Spleen (tissue), 11 donors: ENCODE data around the gene PTPRN2. TPM values are rescaled to one million over a fixed set of nuclear protein-coding genes. Genes with fewer than 3 reads are reported as not detected.

Experiments used
- DNase-seq: peaks from one replicate; pipeline ENCODE4 v3.0.0-alpha.2; 2020
- H3K27ac ChIP-seq, 8 donors: fragments of 200-600 bp; sonication (generic) in 7 of 8; 1 replicate in 4 of 8; 2 replicates in 4 of 8; pipeline versions ENCODE4 v1.5.0 to v1.8.0; 2016 to 2021; ENCODE audit warnings: inconsistent platforms in 4 of 8, mild to moderate bottlenecking in 4 of 8, moderate library complexity in 1 of 8
- H3K27me3 ChIP-seq, 7 donors: fragments of 200-600 bp; sonication (generic) in 6 of 7; replicated peaks in 1 of 7; 1 replicate in 4 of 7; 2 replicates in 3 of 7; pipeline versions ENCODE4 v1.5.0 to v1.8.0; 2016 to 2021; ENCODE audit warnings: inconsistent platforms in 3 of 7, mild to moderate bottlenecking in 1 of 7
- H3K36me3 ChIP-seq, 6 donors: fragments of 200-600 bp; sonication (generic) in 5 of 6; 1 replicate in 4 of 6; 2 replicates in 2 of 6; pipeline versions ENCODE4 v1.5.0 to v1.8.0; 2016 to 2021; ENCODE audit warnings: inconsistent platforms in 2 of 6
- H3K4me1 ChIP-seq, 6 donors: fragments of 200-600 bp; sonication (generic) in 5 of 6; 1 replicate in 3 of 6; 2 replicates in 3 of 6; pipeline versions ENCODE4 v1.5.0 to v1.8.0; 2016 to 2021; ENCODE audit warnings: inconsistent platforms in 3 of 6
- H3K4me3 ChIP-seq, 8 donors: fragments of 200-600 bp; sonication (generic) in 7 of 8; 1 replicate in 4 of 8; 2 replicates in 4 of 8; pipeline versions ENCODE4 v1.5.0 to v1.8.0; 2016 to 2021; ENCODE audit warnings: inconsistent platforms in 4 of 8, mild to moderate bottlenecking in 4 of 8, moderate library complexity in 2 of 8
- H3K9me3 ChIP-seq, 8 donors: fragments of 200-600 bp; sonication (generic) in 7 of 8; 1 replicate in 4 of 8; 2 replicates in 4 of 8; pipeline versions ENCODE4 v1.5.0 to v1.8.0; 2016 to 2021; ENCODE audit warnings: inconsistent platforms in 4 of 8
- CTCF ChIP-seq, 11 experiments: fragments of 200-600 bp in 7 of 11; fragments of 450-650 bp in 4 of 11; sonication (generic) in 4 of 11; IDR thresholded peaks in 8 of 11; conservative IDR thresholded peaks in 3 of 11; 1 replicate in 7 of 11; 2 replicates in 4 of 11; pipeline versions ENCODE4 v1.4.0 to v1.8.0; 2016 to 2021; ENCODE audit warnings: antibody characterized with exemption in 11 of 11, inconsistent platforms in 4 of 11, mild to moderate bottlenecking in 1 of 11
- POLR2A ChIP-seq, 3 donors: fragments of 450-650 bp; IDR thresholded peaks; one replicate each; pipeline ENCODE4 v1.5.1; 2017; ENCODE audit warnings: antibody characterized with exemption in 3 of 3, mild to moderate bottlenecking in 1 of 3
- POLR2AphosphoS5 ChIP-seq, 3 donors: sonication (generic); formaldehyde crosslinking; IDR thresholded peaks; one replicate each; pipeline ENCODE4 v1.5.1; 2017; ENCODE audit warnings: antibody characterized with exemption in 3 of 3
- WGBS, 5 donors: extraction: QIAGEN DNeasy Blood & Tissue Kit in 3 of 5; methylation state at CpG; one replicate each; pipeline versions ENCODE4 v1.1.5 to v1.1.7; 2013 to 2018; 5-methylcytosine and 5-hydroxymethylcytosine counted together
- intact Hi-C: fragments of 100-400 bp; cut with DNase I; formaldehyde crosslinking; loops from one replicate; pipeline ENCODE4 v1.15.0; 2023; ENCODE audit warnings: low total_unique reads
- polyA plus RNA-seq, 3 donors: library from polyadenylated mRNA; stranded (reverse); fragments of 200-250 nt; gene quantifications; one replicate each; pipeline ENCODE4 v1.2.1, GENCODE V29; 2013
- total RNA-seq, 7 donors: library from RNA; depleted of rRNA in 3 of 7; stranded (reverse); fragments of >200 nt in 3 of 7; fragmentation: NEBNext Ultra II Directional in 4 of 7; extraction: Animal tissue kit (Norgen Biotek cat#: 25700) in 4 of 7; gene quantifications; one replicate each; pipeline versions ENCODE4 v1.1.0 to v1.2.1, GENCODE V29; 2016 to 2021
- donor health status: healthy with polysubstance abuse.
- donor health status: DM: no; HTN: no; CAD: no; lungs with moderate emphysema.
- donor health status: DM: no; HTN: no; CAD: no.
- donor health status: Bipolar disorder and iron deficiency.
- donor health status: healthy.
- donor health status: DM: no; HTN: no; CAD: no.
- donor health status: DM: yes; HTN: yes; CAD: no.

PTPRN2 gene
- total and polyA plus RNA-seq, 10 donors = 7.0 to 22.8 (median 16.8) TPM

- Histone ChIP-seq H3K9me3 (no peaks in the 10 kb centered on the region), H3K27ac (no peak overlapping the region), H3K27me3 (peaks cover 0 to 5% (median 0%) of the 10 kb centered on the region in 7 donors), H3K36me3 (no peaks in the 10 kb centered on the region), H3K4me3 (no peak overlapping the region), H3K4me1 (no peaks in the 10 kb centered on the region)
- intact Hi-C loops = no loop called here
- DNase-seq = peak; percentile 60
- 85 to 95% (median 88%) methylated on average over 11 to 18 of the region's 18 CpGs for WGBS, 5 donors
- TF ChIP-seq POLR2A (IDR thresholded peaks at IDR 0.05) (no peak), POLR2AphosphoS5 (IDR thresholded peaks at IDR 0.05) (no peak), CTCF (IDR thresholded peaks at IDR 0.05 in 8 of 11, conservative IDR thresholded peaks at IDR 0.05 in 3 of 11) (no peak)
Observed at GRCh38 chr7:157652161-157652953, 935.3 kb downstream of the PTPRN2 start.

GRCh38 chr7:157651366-157652160 is 936.1 kb downstream of the PTPRN2 start:
- intact Hi-C loops = no loop called here
- Histone ChIP-seq H3K27ac (no peak overlapping the region), H3K4me3 (no peak overlapping the region), H3K9me3 (no peaks in the 10 kb centered on the region), H3K4me1 (no peaks in the 10 kb centered on the region), H3K27me3 (peaks cover 0 to 5% (median 0%) of the 10 kb centered on the region in 7 donors), H3K36me3 (no peaks in the 10 kb centered on the region)
- peak; percentile 47 for DNase-seq
- TF ChIP-seq POLR2A (IDR thresholded peaks at IDR 0.05) = no peak
- no peak for TF ChIP-seq POLR2AphosphoS5 (IDR thresholded peaks at IDR 0.05)
- TF ChIP-seq CTCF (IDR thresholded peaks at IDR 0.05 in 8 of 11, conservative IDR thresholded peaks at IDR 0.05 in 3 of 11) = no peak
- 77 to 86% (median 80%) methylated on average over 28 of the region's 28 CpGs for WGBS, 5 donors

GRCh38 chr7:157650801-157651200 is 936.8 kb downstream of the PTPRN2 start:
- Histone ChIP-seq H3K27me3 (peaks cover 0 to 5% (median 0%) of the 10 kb centered on the region in 7 donors), H3K9me3 (no peaks in the 10 kb centered on the region), H3K36me3 (no peaks in the 10 kb centered on the region), H3K4me3 (no peak overlapping the region), H3K27ac (no peak overlapping the region), H3K4me1 (no peaks in the 10 kb centered on the region)
- WGBS, 5 donors = 89 to 97% (median 94%) methylated on average over 19 of the region's 19 CpGs
- TF ChIP-seq POLR2A (IDR thresholded peaks at IDR 0.05) (no peak), CTCF (IDR thresholded peaks at IDR 0.05 in 8 of 11, conservative IDR thresholded peaks at IDR 0.05 in 3 of 11) (no peak), POLR2AphosphoS5 (IDR thresholded peaks at IDR 0.05) (no peak)
- intact Hi-C loops = no loop called here
- peak; percentile 72 for DNase-seq

GRCh38 chr7:157650131-157650631 is 937.4 kb downstream of the PTPRN2 start:
- Histone ChIP-seq H3K36me3 (no peaks in the 10 kb centered on the region), H3K9me3 (no peaks in the 10 kb centered on the region), H3K27ac (no peak overlapping the region), H3K27me3 (peaks cover 0 to 5% (median 0%) of the 10 kb centered on the region in 7 donors), H3K4me1 (no peaks in the 10 kb centered on the region), H3K4me3 (no peak overlapping the region)
- peak; percentile 71 for DNase-seq
- no peak for TF ChIP-seq CTCF (IDR thresholded peaks at IDR 0.05 in 8 of 11, conservative IDR thresholded peaks at IDR 0.05 in 3 of 11)
- TF ChIP-seq POLR2AphosphoS5 (IDR thresholded peaks at IDR 0.05) = no peak
- TF ChIP-seq POLR2A (IDR thresholded peaks at IDR 0.05) = no peak
- 91 to 96% (median 94%) methylated on average over 18 to 25 of the region's 25 CpGs for WGBS, 5 donors
- intact Hi-C loops = no loop called here
